Suppressor macrophage treated with lipopolysaccharide for 1 hour (primary cell): ENCODE measurements around the gene MEGF8.

Experiments used
- DNase-seq, 3 donors: peaks; one replicate each; pipeline ENCODE4 v3.0.0-alpha.2; 2020 to 2022

Gene MEGF8

GRCh38 chr19:42357290-42357689, 31.9 kb downstream of the MEGF8 start:
- DNase-seq: no peak

- DNase-seq: no peak
Measured at GRCh38 chr19:42360787-42361544, 35.5 kb downstream of the MEGF8 start.

GRCh38 chr19:42361545-42361910, 36.1 kb downstream of the MEGF8 start:
- no peak for DNase-seq

GRCh38 chr19:42362342-42362741, 36.9 kb downstream of the MEGF8 start:
- no peak for DNase-seq

GRCh38 chr19:42362891-42363440, 37.5 kb downstream of the MEGF8 start:
- DNase-seq: no peak

- peak; percentile 35 to 46 (median 45) for DNase-seq
Measured at GRCh38 chr19:42363614-42364346, 38.3 kb downstream of the MEGF8 start.

GRCh38 chr19:42366673-42367072, 41.2 kb downstream of the MEGF8 start:
- DNase-seq: no peak

- no peak for DNase-seq
Measured at GRCh38 chr19:42367929-42368328, 42.5 kb downstream of the MEGF8 start.

- DNase-seq: no peak
Measured at GRCh38 chr19:42368360-42368759, 42.9 kb downstream of the MEGF8 start.

- no peak for DNase-seq
Measured at GRCh38 chr19:42368765-42369164, 43.3 kb downstream of the MEGF8 start.

GRCh38 chr19:42369433-42370067, 44.1 kb downstream of the MEGF8 start:
- DNase-seq: no peak

GRCh38 chr19:42370068-42370520, 44.7 kb downstream of the MEGF8 start:
- no peak for DNase-seq

GRCh38 chr19:42370626-42371175, 45.3 kb downstream of the MEGF8 start:
- peak in 1 of 3 donors; percentile 23 for DNase-seq

GRCh38 chr19:42374826-42375376, 49.5 kb downstream of the MEGF8 start:
- DNase-seq: no peak

GRCh38 chr19:42375415-42376176, 50.2 kb downstream of the MEGF8 start:
- DNase-seq: no peak

GRCh38 chr19:42376177-42376555, 50.7 kb downstream of the MEGF8 start:
- no peak for DNase-seq

GRCh38 chr19:42378225-42379215, 53.1 kb downstream of the MEGF8 start:
- DNase-seq: no peak

GRCh38 chr19:42380155-42380554, 54.7 kb downstream of the MEGF8 start:
- no peak for DNase-seq

- peak; percentile 72 to 82 (median 74) for DNase-seq
Measured at GRCh38 chr19:42386974-42387707, 61.7 kb downstream of the MEGF8 start.
